OCI-LY7 (cell line): ENCODE results near the gene SLC38A3. TPM values are rescaled to one million over a fixed set of nuclear protein-coding genes. Genes with fewer than 3 reads are reported as not detected.

ENCODE experiments used
- BruUV-seq: library from RNA; stranded (reverse); fragments of 400-500 nt; replicated peaks from 2 replicates; lab custom pipeline; 2021; lab: Mats Ljungman, UMichigan
- CTCF ChIA-PET: fragments of 300-600 bp; sonication (Branson Sonifier 250); formaldehyde crosslinking; loops from one replicate; lab custom pipeline; 2022; ENCODE audit warnings: antibody characterized with exemption; ENCODE audit not compliant: unreplicated experiment; lab: Charles Lee
- POLR2A ChIA-PET: fragments of 300-600 bp; sonication (Branson Sonifier 250); formaldehyde crosslinking; loops from one replicate; lab custom pipeline; 2022; ENCODE audit warnings: antibody characterized with exemption; lab: Charles Lee
- DNase-seq: peaks from one replicate; pipeline ENCODE4 v3.0.0-alpha.2; 2015; ENCODE audit warnings: low spot score
- H2AFZ ChIP-seq: fragments of 200-600 bp; sonication (generic), shearing (Covaris generic); 2 replicates; pipeline ENCODE4 v1.6.1; 2014; ENCODE audit warnings: mild to moderate bottlenecking, antibody characterized with exemption, low read length, moderate library complexity
- H3K27ac ChIP-seq: fragments of 200-600 bp; sonication (generic); 2 replicates; pipeline ENCODE4 v1.5.1; 2014; ENCODE audit warnings: mixed run types, low read depth, mild to moderate bottlenecking, moderate library complexity, low read length, inconsistent platforms; ENCODE audit not compliant: poor library complexity, severe bottlenecking
- H3K36me3 ChIP-seq: fragments of 200-600 bp; sonication (generic); 2 replicates; pipeline ENCODE4 v1.6.1; 2014; ENCODE audit warnings: mild to moderate bottlenecking, antibody characterized with exemption, low read length, moderate library complexity, mixed read lengths; ENCODE audit not compliant: insufficient read depth
- H3K4me1 ChIP-seq: fragments of 200-600 bp; sonication (generic); 2 replicates; pipeline ENCODE4 v1.5.1; 2014; ENCODE audit warnings: mild to moderate bottlenecking, low read length; ENCODE audit not compliant: insufficient read depth, poor library complexity, severe bottlenecking
- H3K4me2 ChIP-seq: fragments of 200-600 bp; sonication (generic); 2 replicates; pipeline ENCODE4 v1.6.1; 2014; ENCODE audit warnings: mild to moderate bottlenecking, low read length
- H3K4me3 ChIP-seq: fragments of 200-600 bp; sonication (generic); 2 replicates; pipeline ENCODE4 v1.5.1; 2014; ENCODE audit warnings: mild to moderate bottlenecking, low read depth, low read length; ENCODE audit not compliant: poor library complexity, severe bottlenecking
- H3K79me2 ChIP-seq: fragments of 200-600 bp; sonication (generic); 2 replicates; pipeline ENCODE4 v1.6.1; 2016; ENCODE audit warnings: low read depth, mild to moderate bottlenecking, low read length, moderate library complexity, mixed read lengths; ENCODE audit not compliant: insufficient read depth
- H3K9me2 ChIP-seq: fragments of 200-600 bp; sonication (generic); 2 replicates; pipeline ENCODE4 v1.6.1; 2016; ENCODE audit warnings: mild to moderate bottlenecking, low read length, mixed read lengths; ENCODE audit not compliant: insufficient read depth
- H3K9me3 ChIP-seq: fragments of 200-600 bp; sonication (generic); 2 replicates; pipeline ENCODE4 v1.6.1; 2014; ENCODE audit warnings: mild to moderate bottlenecking, mixed run types, low read length, mixed read lengths
- H4K20me1 ChIP-seq: fragments of 200-600 bp; sonication (generic); 2 replicates; pipeline ENCODE4 v1.6.1; 2014; ENCODE audit warnings: mild to moderate bottlenecking, antibody characterized with exemption, low read length, moderate library complexity, mixed read lengths; ENCODE audit not compliant: insufficient read depth
- EZH2phosphoT487 ChIP-seq: fragments of 200-600 bp; sonication (generic); IDR thresholded peaks from 2 replicates; pipeline ENCODE4 v1.6.1; 2018; ENCODE audit warnings: low read depth, borderline replicate concordance, mild to moderate bottlenecking, mixed run types, antibody characterized with exemption, low read length, moderate library complexity, mixed read lengths
- intact Hi-C: fragments of 100-400 bp; cut with micrococcal nuclease; formaldehyde crosslinking; loops from one replicate; pipeline ENCODE4 v1.10.0; 2022; ENCODE audit not compliant: unreplicated experiment
- total RNA-seq, 2 experiments: library from RNA; depleted of rRNA in 1 of 2; stranded (reverse); fragments of >200 nt in 1 of 2; shearing (Covaris generic) in 1 of 2; gene quantifications; 2 replicates each; pipeline ENCODE4 v1.2.3, GENCODE V29; 2014 to 2022
- TF ChIP-seq, protein P1 (sequence below): fragments of 200-600 bp; sonication (generic); conservative IDR thresholded peaks from 2 replicates; pipeline ENCODE4 v1.5.1; 2014; ENCODE audit warnings: mild to moderate bottlenecking, antibody characterized with exemption, low read length, moderate library complexity, mixed read lengths

SLC38A3 gene
- total RNA-seq, 2 experiments from 2014 or later, result not detected

DNA sequence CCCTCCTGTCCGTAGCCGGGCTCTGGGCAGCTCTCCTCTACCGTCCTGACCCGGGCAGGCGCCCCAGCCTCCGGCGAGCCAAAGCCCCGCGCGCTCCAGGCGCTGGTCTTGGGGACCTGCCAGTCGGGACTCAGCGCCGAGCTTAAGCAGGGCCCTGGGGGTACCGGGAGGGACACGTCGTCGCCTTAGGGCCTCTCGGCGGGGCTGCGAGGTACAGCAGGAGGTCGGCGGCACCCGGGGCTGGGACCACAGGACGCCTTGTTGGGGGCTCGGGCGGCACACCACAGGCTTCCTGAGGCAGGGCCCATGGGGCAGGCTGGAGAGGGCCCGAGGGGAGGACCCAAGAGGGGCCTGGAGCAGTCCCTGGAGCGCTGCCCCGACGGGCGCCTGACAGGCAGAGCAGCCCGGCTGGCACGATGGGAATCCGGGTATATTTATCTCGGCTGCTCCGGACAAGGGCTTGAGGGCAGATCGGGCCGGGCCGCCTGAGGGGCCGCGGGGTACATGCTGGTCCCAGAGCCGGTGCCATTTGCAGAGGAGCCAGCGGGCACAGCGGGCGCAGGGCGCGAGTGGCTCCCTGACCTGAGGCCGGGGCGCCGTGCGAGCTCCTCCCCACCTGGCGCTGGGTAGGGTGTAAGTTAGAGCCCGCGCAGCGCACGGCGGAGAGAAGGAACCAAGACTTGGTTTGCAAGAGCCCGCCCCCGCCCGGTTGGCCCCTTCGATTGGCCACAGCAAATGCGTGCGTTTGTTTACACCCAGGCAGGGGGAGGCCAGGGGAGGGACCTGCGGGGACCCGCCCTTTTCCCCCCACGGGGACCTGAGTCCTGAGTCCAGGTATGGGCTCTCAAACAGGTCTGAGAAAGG, 574 bp downstream of the SLC38A3 start:
- Histone ChIP-seq H3K4me1 (no peaks in the 10 kb centered on the region), H3K9me3 (no peaks in the 10 kb centered on the region), H3K4me2 (no peak overlapping the region), H2AFZ (no peak overlapping the region), H3K36me3 (no peaks in the 10 kb centered on the region), H3K79me2 (no peaks in the 10 kb centered on the region), H4K20me1 (no peaks in the 10 kb centered on the region), H3K9me2 (no peaks in the 10 kb centered on the region), H3K27ac (no peak overlapping the region), H3K4me3 (no peak overlapping the region)
- POLR2A ChIA-PET, result no interaction called here
- TF ChIP-seq, protein P1, sequence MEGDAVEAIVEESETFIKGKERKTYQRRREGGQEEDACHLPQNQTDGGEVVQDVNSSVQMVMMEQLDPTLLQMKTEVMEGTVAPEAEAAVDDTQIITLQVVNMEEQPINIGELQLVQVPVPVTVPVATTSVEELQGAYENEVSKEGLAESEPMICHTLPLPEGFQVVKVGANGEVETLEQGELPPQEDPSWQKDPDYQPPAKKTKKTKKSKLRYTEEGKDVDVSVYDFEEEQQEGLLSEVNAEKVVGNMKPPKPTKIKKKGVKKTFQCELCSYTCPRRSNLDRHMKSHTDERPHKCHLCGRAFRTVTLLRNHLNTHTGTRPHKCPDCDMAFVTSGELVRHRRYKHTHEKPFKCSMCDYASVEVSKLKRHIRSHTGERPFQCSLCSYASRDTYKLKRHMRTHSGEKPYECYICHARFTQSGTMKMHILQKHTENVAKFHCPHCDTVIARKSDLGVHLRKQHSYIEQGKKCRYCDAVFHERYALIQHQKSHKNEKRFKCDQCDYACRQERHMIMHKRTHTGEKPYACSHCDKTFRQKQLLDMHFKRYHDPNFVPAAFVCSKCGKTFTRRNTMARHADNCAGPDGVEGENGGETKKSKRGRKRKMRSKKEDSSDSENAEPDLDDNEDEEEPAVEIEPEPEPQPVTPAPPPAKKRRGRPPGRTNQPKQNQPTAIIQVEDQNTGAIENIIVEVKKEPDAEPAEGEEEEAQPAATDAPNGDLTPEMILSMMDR, result no peak
- TF ChIP-seq EZH2phosphoT487, result peak; percentile 78; the same call in 1 of the 2 replicates
- BruUV-seq, result no TSS peak
- CTCF ChIA-PET, result no interaction called here
- DNase-seq, result no peak
- intact Hi-C loops, result no loop called here

DNA sequence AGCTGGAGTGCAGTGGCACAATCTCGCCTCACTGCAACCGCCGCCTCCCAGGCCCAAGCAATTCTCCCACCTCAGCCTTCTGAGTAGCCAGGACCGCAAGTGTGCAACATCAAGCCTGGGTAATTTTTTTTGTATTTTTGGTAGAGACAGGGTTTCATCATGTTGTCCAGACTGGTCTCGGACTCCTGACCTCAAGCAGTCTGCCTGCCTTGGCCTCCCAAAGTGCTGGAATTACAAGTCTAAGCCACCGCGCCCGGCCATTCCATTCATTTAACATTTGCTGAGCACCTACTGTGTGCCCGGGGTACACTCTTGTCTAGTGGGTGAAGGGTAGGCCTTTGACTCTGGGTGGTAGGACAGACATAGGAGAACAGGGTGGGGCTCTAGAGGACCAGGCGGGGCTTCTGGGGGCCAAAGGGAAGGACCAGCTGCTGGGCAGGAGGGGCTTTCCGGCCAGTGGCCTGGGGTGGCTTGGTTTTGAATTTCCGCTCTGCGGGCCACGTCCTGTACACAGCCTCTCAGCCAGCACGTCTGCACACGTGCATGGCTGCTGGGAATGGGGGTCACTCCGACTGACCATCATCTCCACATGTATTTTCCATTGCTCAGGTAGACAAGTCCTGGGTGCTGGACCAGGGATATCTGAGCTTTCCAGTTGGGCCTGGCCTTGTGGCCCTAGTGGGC, 2.4 kb downstream of the SLC38A3 start:
- no peak for DNase-seq
- ChIA-PET POLR2A (interaction anchor here (1.0 kb wide), 1 partner anchor 20 kb away, joined by 3 read pairs; no protein-coding TSS in a partner anchor), CTCF (no interaction called here)
- Histone ChIP-seq H3K9me2 (no peaks in the 10 kb centered on the region), H3K27ac (no peak overlapping the region), H3K4me1 (no peaks in the 10 kb centered on the region), H3K36me3 (no peaks in the 10 kb centered on the region), H3K4me2 (no peak overlapping the region), H3K79me2 (no peaks in the 10 kb centered on the region), H3K4me3 (no peak overlapping the region), H2AFZ (no peak overlapping the region), H4K20me1 (no peaks in the 10 kb centered on the region), H3K9me3 (no peaks in the 10 kb centered on the region)
- no peak for TF ChIP-seq EZH2phosphoT487
- TF ChIP-seq, protein P1, result no peak
- BruUV-seq, result no TSS peak
- intact Hi-C loops, result no loop called here
